ENCODE data around the gene ARID3C. TPM values are rescaled to one million over a fixed set of nuclear protein-coding genes. Genes with fewer than 3 reads are reported as not detected.

Gene ARID3C
- total RNA-seq, 2 experiments from 2014 or later, result 0.66 to 0.76 TPM

GRCh38 chr9:34575862-34576596 is 52.8 kb downstream of the ARID3C start:
- intact Hi-C loops (cut with DNase I, micrococcal nuclease), result no loop called here
- ChIA-PET CTCF (interaction anchor here (0.7 to 1.9 kb wide), 5 partner anchors 23 to 724 kb away, joined by 3 to 4 read pairs (median 4); no protein-coding TSS in a partner anchor), POLR2A (interaction anchor here (0.5 kb wide), 1 partner anchor 9 kb away, joined by 3 read pairs; no protein-coding TSS in a partner anchor)
- Mint-ChIP-seq H3K4me1 (peaks cover 9% of the 10 kb centered on the region), H3K9me3 (ENCODE audit: low read depth) (no peaks in the 10 kb centered on the region), H3K27me3 (peaks cover 39% of the 10 kb centered on the region), H3K4me3 (no peak overlapping the region), H3K27ac (no peak overlapping the region), H3K36me3 (ENCODE audit: low read depth) (no peaks in the 10 kb centered on the region)
- DNase-seq (no peak), ATAC-seq (no peak)

DNA sequence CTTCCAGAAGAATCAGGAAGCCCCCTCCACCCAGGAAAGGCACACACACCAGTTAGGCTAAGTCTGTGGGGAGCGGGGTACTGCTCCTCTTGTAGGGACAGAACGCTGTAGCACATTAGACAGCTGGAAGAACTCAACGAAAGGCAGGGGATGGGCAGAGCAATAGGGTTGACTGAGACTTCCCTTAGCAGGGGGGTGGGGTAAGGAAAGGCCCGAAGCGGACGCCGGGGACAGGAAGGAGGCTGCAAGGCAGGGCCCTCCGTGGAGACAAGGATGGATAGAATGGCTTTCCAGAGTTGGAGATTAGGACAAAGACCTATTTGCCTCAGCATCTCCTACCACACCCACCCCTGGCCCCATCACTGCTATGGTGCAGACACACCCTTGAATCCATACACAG is 53.6 kb downstream of the ARID3C start:
- H3K36me3 Mint-ChIP-seq (ENCODE audit: low read depth), result no peaks in the 10 kb centered on the region
- H3K27ac Mint-ChIP-seq, result no peak overlapping the region
- intact Hi-C loops (cut with DNase I, micrococcal nuclease), result no loop called here
- H3K9me3 Mint-ChIP-seq (ENCODE audit: low read depth), result no peaks in the 10 kb centered on the region
- H3K27me3 Mint-ChIP-seq, result peaks cover 32% of the 10 kb centered on the region
- DNase-seq (no peak), ATAC-seq (no peak)
- peaks cover 9% of the 10 kb centered on the region for H3K4me1 Mint-ChIP-seq
- H3K4me3 Mint-ChIP-seq, result no peak overlapping the region
- CTCF ChIA-PET, result interaction anchor here (1.1 kb wide), 1 partner anchor 48 kb away, joined by 4 read pairs; no protein-coding TSS in a partner anchor
- POLR2A ChIA-PET, result no interaction called here

DNA sequence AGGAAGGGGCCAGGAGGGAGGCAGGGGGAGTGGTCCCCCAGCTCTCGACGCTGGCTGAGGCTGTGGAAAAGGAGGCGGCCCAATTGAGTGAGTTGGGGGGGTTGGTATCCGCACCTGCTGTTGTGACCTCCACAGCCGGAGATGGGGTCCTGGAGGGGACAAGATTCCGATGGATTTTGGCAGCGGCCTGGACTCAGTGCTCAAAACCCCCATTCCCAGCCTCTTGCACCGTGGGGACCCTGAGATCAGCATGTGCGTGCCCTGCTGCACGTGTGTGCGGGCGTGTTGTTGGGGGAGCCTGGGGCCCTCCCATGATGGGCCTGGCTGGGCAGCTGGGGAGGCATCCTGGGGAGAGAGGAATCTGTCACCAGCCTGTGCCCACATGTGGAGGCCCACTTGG is 54.3 kb downstream of the ARID3C start:
- CTCF ChIA-PET, result no interaction called here
- Mint-ChIP-seq H3K9me3 (ENCODE audit: low read depth) (no peaks in the 10 kb centered on the region), H3K27me3 (peaks cover 30% of the 10 kb centered on the region)

DNA sequence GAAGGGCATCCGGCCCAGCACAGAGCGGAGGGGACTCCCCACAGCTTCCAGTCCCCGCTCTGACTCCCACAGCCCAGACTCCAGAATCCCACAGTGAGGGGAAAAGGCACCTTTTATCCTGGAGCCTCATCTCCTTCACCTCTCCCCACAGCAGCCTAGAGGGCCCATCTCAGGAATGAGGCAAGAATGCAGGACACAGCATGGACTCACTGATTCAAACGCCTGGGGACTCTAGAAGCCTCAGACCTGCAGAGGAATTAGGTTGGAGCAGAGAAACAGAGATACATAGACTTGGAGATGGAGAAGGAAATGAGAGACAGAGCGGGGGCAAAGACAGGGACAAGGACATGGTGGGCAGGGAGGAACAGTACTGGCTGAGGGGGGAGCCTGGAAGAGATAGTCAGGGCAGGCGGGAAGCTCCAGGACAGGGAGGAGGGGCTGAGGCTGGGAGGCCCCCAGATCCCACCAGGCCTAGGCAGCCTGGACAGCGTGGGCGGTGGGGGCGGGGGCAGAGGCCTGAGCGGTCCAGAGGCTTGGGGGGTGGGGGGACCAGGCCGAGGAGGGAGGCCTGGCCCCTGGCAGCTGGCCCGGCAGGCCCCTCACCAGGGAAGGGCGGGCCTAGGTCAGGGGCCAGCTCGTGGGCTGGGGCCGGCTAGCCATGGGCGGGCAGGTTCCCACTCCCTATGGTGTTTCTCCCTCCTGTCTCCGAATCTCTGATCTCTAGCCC is 55.1 kb downstream of the ARID3C start:
- H3K36me3 Mint-ChIP-seq (ENCODE audit: low read depth), result no peaks in the 10 kb centered on the region

More for the DNA sequence above, 54.3 kb downstream of the ARID3C start:
- DNase-seq, result no peak
- Mint-ChIP-seq H3K36me3 (ENCODE audit: low read depth) (no peaks in the 10 kb centered on the region), H3K4me1 (peaks cover 9% of the 10 kb centered on the region), H3K4me3 (no peak overlapping the region), H3K27ac (no peak overlapping the region)
- ATAC-seq, result no peak
- POLR2A ChIA-PET, result no interaction called here
- intact Hi-C loops (cut with DNase I, micrococcal nuclease), result no loop called here

DNA sequence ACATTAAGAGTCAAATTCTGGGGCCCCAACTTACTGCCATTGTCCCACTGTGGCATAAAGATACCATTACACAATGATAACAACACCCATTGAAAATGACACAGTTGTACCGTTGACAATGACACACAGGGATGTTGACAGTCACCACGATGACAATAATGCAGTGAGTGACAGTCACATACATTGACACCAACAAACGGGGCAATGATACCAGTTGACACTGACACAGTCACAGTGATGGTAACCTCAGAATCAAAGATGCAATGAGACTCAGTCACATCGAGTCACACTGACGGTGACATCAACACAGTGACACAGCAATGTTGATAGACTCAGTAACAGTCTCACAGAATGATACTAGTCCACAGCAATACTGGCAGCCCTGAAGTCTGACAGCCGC is 56.2 kb downstream of the ARID3C start:
- ATAC-seq, result peak; percentile 82
- CTCF ChIA-PET, result no interaction called here
- no peak for DNase-seq
- Mint-ChIP-seq H3K27ac (no peak overlapping the region), H3K9me3 (ENCODE audit: low read depth) (no peaks in the 10 kb centered on the region), H3K27me3 (peaks cover 20% of the 10 kb centered on the region), H3K4me1 (peaks cover 5% of the 10 kb centered on the region), H3K36me3 (ENCODE audit: low read depth) (no peaks in the 10 kb centered on the region), H3K4me3 (no peak overlapping the region)
- intact Hi-C loops (cut with DNase I, micrococcal nuclease), result no loop called here
- POLR2A ChIA-PET, result no interaction called here

More for the DNA sequence above, 55.1 kb downstream of the ARID3C start:
- peaks cover 6% of the 10 kb centered on the region for H3K4me1 Mint-ChIP-seq
- H3K27ac Mint-ChIP-seq, result no peak overlapping the region
- no peaks in the 10 kb centered on the region for H3K9me3 Mint-ChIP-seq (ENCODE audit: low read depth)
- H3K27me3 Mint-ChIP-seq, result peaks cover 23% of the 10 kb centered on the region
- no peak overlapping the region for H3K4me3 Mint-ChIP-seq
- ChIA-PET POLR2A (no interaction called here), CTCF (no interaction called here)
- no peak for ATAC-seq
- no peak for DNase-seq
- intact Hi-C loops (cut with DNase I, micrococcal nuclease), result no loop called here

DNA sequence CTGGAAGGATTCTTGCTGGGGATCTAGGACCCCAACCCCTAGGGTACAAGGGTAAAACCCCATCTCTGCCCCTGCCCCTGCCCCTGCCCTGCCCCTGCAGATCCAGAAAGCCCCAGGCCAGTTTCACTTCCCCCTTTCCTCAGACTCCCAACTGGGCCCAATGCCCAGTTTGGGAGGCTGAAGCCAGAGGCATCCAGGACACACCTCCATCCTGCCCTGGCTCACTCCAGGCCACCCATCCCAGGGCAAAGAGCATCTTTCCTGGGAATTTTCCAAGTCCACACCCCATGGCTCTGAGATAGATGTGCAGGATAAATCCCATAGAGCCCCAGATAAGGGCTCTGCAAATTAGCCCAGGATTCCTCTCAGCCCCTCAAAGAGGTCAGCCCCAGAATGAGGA is 56.8 kb downstream of the ARID3C start:
- Mint-ChIP-seq H3K4me1 (no peaks in the 10 kb centered on the region), H3K9me3 (ENCODE audit: low read depth) (no peaks in the 10 kb centered on the region), H3K4me3 (no peak overlapping the region), H3K36me3 (ENCODE audit: low read depth) (no peaks in the 10 kb centered on the region), H3K27ac (no peak overlapping the region), H3K27me3 (peaks cover 17% of the 10 kb centered on the region)
- DNase-seq (no peak), ATAC-seq (no peak)
- POLR2A ChIA-PET, result no interaction called here
- intact Hi-C loops (cut with DNase I, micrococcal nuclease), result no loop called here
- CTCF ChIA-PET, result interaction anchor here (0.6 kb wide), 1 partner anchor 1090 kb away, joined by 3 read pairs; no protein-coding TSS in a partner anchor

DNA sequence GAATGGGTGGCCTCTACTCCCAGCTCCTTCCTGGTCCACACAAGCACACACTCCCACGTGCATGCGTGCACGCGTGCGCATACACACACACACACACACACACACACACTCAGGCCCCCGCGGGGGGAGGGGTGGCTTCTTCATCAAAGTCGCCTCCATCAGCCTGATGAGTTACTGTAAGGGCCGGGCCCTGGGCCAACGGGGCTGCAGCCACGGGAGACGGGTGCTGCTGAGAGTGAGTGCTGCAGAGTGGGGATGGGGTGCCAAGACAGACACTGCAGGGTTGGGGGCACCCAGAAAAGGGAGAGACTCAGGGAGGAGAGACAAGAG is 57.4 kb downstream of the ARID3C start:
- no peak for ATAC-seq
- Mint-ChIP-seq H3K27ac (no peak overlapping the region), H3K27me3 (peaks cover 21% of the 10 kb centered on the region), H3K9me3 (ENCODE audit: low read depth) (no peaks in the 10 kb centered on the region), H3K36me3 (ENCODE audit: low read depth) (no peaks in the 10 kb centered on the region), H3K4me3 (no peak overlapping the region), H3K4me1 (no peaks in the 10 kb centered on the region)
- intact Hi-C loops (cut with DNase I, micrococcal nuclease), result no loop called here
- CTCF ChIA-PET, result interaction anchor here (0.6 to 1.5 kb wide), 4 partner anchors 20 to 1603 kb away, joined by 3 to 9 read pairs (median 4); no protein-coding TSS in a partner anchor
- no peak for DNase-seq
- POLR2A ChIA-PET, result interaction anchor here (0.6 kb wide), 1 partner anchor 465 kb away, joined by 3 read pairs; no protein-coding TSS in a partner anchor

Other genes starting within 250 kb of the ARID3C start
- gene FAM219A, start 170.5 kb downstream of the ARID3C start, total RNA-seq, result 10 to 100 TPM in 1 of 2 experiments, 1 to 10 TPM in 1; 9.7 to 12.9 TPM
- gene DNAI1, start 170.3 kb downstream of the ARID3C start, total RNA-seq, result under 1 TPM in 1 of 2 experiments, not detected in 1; 0.34 TPM
- gene ENHO, start 106.1 kb downstream of the ARID3C start, total RNA-seq, result not detected
- not detected for gene CNTFR, start 39.3 kb downstream of the ARID3C start, total RNA-seq
- 10 to 100 TPM; 29.3 to 35.2 TPM for gene RPP25L, start 17.0 kb downstream of the ARID3C start, total RNA-seq
- gene DCTN3, start 8.6 kb downstream of the ARID3C start, total RNA-seq, result 10 to 100 TPM; 65.9 to 68.4 TPM
- 10 to 100 TPM; 63.6 to 68.0 TPM for gene SIGMAR1, start 8.7 kb upstream of the ARID3C start, total RNA-seq
- 10 to 100 TPM; 45.1 to 53.9 TPM for gene GALT, start 17.6 kb upstream of the ARID3C start, total RNA-seq
- 10 to 100 TPM; 18.3 to 21.3 TPM for gene IL11RA, start 23.1 kb upstream of the ARID3C start, total RNA-seq
- under 1 TPM in 1 of 2 experiments, not detected in 1; 0.23 TPM for gene CCL27, start 33.6 kb upstream of the ARID3C start, total RNA-seq
- under 1 TPM; 0.30 to 0.66 TPM for gene CCL19, start 62.2 kb upstream of the ARID3C start, total RNA-seq
- gene CCL21, start 81.1 kb upstream of the ARID3C start, total RNA-seq, result not detected